Spinal cord (tissue), 10 donors: ENCODE data around the gene CCNA1. TPM values are rescaled to one million over a fixed set of nuclear protein-coding genes. Genes with fewer than 3 reads are reported as not detected.
A peak's percentile ranks its signal among the peaks of the same experiment; 100 is the strongest.

ENCODE experiments used
- DNase-seq, 6 donors: peaks; one replicate each; pipeline versions ENCODE4 v3.0.0 to v3.0.0-alpha.2; 2013 to 2015; ENCODE audit warnings: low spot score in 6 of 6, low read depth in 4 of 6
- H3K27ac ChIP-seq: one replicate; pipeline ENCODE4 v1.5.1; 2013; ENCODE audit warnings: low read depth, low read length, control low read depth
- H3K27me3 ChIP-seq: one replicate; pipeline ENCODE4 v1.6.1; 2013; ENCODE audit warnings: low read length; ENCODE audit not compliant: control insufficient read depth, insufficient read depth
- H3K36me3 ChIP-seq: one replicate; pipeline ENCODE4 v1.6.1; 2013; ENCODE audit warnings: low read length; ENCODE audit not compliant: control insufficient read depth, insufficient read depth
- H3K4me1 ChIP-seq: one replicate; pipeline ENCODE4 v1.6.1; 2013; ENCODE audit warnings: low read length; ENCODE audit not compliant: control insufficient read depth, insufficient read depth
- H3K4me3 ChIP-seq: one replicate; pipeline ENCODE4 v1.5.1; 2013; ENCODE audit warnings: low read depth, low read length, control low read depth
- H3K9me3 ChIP-seq: one replicate; pipeline ENCODE4 v1.6.1; 2013; ENCODE audit warnings: low read length; ENCODE audit not compliant: control insufficient read depth, insufficient read depth
- WGBS: methylation state at CpG from one replicate; pipeline ENCODE4 v1.1.5; 2013; ENCODE audit warnings: missing lambda C conversion rate; ENCODE audit not compliant: insufficient coverage; 5-methylcytosine and 5-hydroxymethylcytosine counted together
- polyA plus RNA-seq, 2 donors: library from polyadenylated mRNA; unstranded; fragments of 120-200 nt; gene quantifications; one replicate each; pipeline ENCODE4 v1.2.1, GENCODE V29; 2013; ENCODE audit not compliant: insufficient read length in 2 of 2
- total RNA-seq, 2 donors: library from RNA; depleted of rRNA in 1 of 2; stranded (reverse); fragments of 120-200 nt in 1 of 2; fragments of >200 nt in 1 of 2; gene quantifications; one replicate each; pipeline versions ENCODE4 v1.2.3 to v1.2.4, GENCODE V29; 2013 to 2014
- donor health status: healthy.

CCNA1 gene
- total and polyA plus RNA-seq, 4 donors: 6.2 to 18.5 (median 14.8) TPM

DNA sequence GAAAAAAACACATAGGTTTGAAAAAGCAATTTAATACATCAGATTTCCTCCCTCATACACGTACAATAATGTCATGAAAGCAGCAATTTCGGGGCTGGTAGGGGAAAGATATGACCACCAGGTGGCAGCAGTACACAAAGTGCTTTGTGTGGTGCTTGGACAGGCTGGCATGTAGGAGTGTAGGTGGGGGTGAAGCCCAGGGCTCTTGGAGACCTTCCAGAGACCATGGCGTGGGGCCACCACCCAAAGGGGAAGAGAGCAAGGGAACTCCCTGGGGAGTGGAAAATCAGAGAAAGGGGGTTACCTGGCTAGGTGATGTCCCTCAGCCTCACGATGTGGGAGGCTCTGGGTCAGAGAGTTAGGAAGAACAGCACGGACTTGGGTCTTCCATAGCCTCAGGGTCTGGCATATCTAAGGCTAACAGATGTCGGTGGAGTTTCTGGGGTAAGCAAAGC lies 11.8 kb upstream of the CCNA1 start:
- Histone ChIP-seq H3K27ac (no peak overlapping the region), H3K9me3 (peaks cover 3% of the 10 kb centered on the region), H3K27me3 (no peaks in the 10 kb centered on the region), H3K36me3 (no peaks in the 10 kb centered on the region), H3K4me1 (peaks cover 4% of the 10 kb centered on the region), H3K4me3 (no peak overlapping the region)
- peak; percentile 49 to 93 (median 62) for DNase-seq
- WGBS: 52% methylated on average over 5 of the region's 6 CpGs

- H3K4me1 ChIP-seq: peaks cover 4% of the 10 kb centered on the region
- no peak overlapping the region for H3K4me3 ChIP-seq
- DNase-seq: no peak
- no peaks in the 10 kb centered on the region for H3K27me3 ChIP-seq
- H3K9me3 ChIP-seq: peaks cover 2% of the 10 kb centered on the region
- no peaks in the 10 kb centered on the region for H3K36me3 ChIP-seq
- no peak overlapping the region for H3K27ac ChIP-seq
Observed at GRCh38 chr13:36421447-36421846, 10.8 kb upstream of the CCNA1 start.

DNA sequence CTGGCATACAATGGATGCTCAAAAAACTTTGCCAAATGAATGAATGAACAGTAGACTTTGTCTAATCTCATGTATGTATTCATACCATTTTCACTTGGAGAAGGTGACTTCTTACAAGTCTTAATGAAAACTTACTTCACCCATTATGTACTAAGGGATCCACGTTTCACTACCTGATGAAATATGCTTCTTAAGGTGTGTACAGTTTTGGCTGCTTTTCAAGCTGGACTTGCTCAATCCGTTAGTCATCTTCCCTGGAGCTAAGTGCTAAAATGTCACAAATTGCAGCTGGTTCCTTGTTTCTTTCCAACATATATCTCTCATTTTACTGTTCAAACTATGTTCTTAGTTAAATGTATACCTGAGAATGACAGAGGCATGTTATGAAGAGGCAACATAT lies 4.2 kb upstream of the CCNA1 start:
- peaks cover 29% of the 10 kb centered on the region for H3K27me3 ChIP-seq
- H3K9me3 ChIP-seq: peaks cover 2% of the 10 kb centered on the region
- no peak overlapping the region for H3K27ac ChIP-seq
- peaks cover 21% of the 10 kb centered on the region for H3K4me1 ChIP-seq
- no peak for DNase-seq
- H3K36me3 ChIP-seq: no peaks in the 10 kb centered on the region
- WGBS: 80% methylated on average over 1 of the region's 2 CpGs
- H3K4me3 ChIP-seq: no peak overlapping the region

GRCh38 chr13:36430247-36431203 lies 1.8 kb upstream of the CCNA1 start:
- H3K27ac ChIP-seq: no peak overlapping the region
- 4% methylated on average over 24 of the region's 34 CpGs for WGBS
- peak in 2 of 6 donors; percentile 48 to 56 for DNase-seq
- peaks cover 29% of the 10 kb centered on the region for H3K27me3 ChIP-seq
- peaks cover under 1% of the 10 kb centered on the region for H3K9me3 ChIP-seq
- H3K36me3 ChIP-seq: no peaks in the 10 kb centered on the region
- H3K4me1 ChIP-seq: peaks cover 21% of the 10 kb centered on the region
- H3K4me3 ChIP-seq: peak overlapping the region; percentile 33

GRCh38 chr13:36431204-36432105 lies 840 bp upstream of the CCNA1 start:
- H3K27ac ChIP-seq: no peak overlapping the region
- peaks cover 21% of the 10 kb centered on the region for H3K4me1 ChIP-seq
- no peaks in the 10 kb centered on the region for H3K36me3 ChIP-seq
- H3K9me3 ChIP-seq: no peaks in the 10 kb centered on the region
- under 1% methylated on average over 84 of the region's 85 CpGs for WGBS
- DNase-seq: peak in 1 of 6 donors; percentile 37
- peak overlapping the region; percentile 40 for H3K4me3 ChIP-seq
- peaks cover 29% of the 10 kb centered on the region for H3K27me3 ChIP-seq

GRCh38 chr13:36436811-36437210 lies 4.5 kb downstream of the CCNA1 start:
- H3K9me3 ChIP-seq: no peaks in the 10 kb centered on the region
- 100% methylated on average over 1 of the region's 4 CpGs for WGBS
- no peak for DNase-seq
- H3K27ac ChIP-seq: no peak overlapping the region
- no peak overlapping the region for H3K4me3 ChIP-seq
- peaks cover 4% of the 10 kb centered on the region for H3K27me3 ChIP-seq
- H3K36me3 ChIP-seq: no peaks in the 10 kb centered on the region
- H3K4me1 ChIP-seq: peaks cover 9% of the 10 kb centered on the region

- Histone ChIP-seq H3K4me1 (no peaks in the 10 kb centered on the region), H3K9me3 (no peaks in the 10 kb centered on the region), H3K4me3 (no peak overlapping the region), H3K36me3 (no peaks in the 10 kb centered on the region), H3K27me3 (no peaks in the 10 kb centered on the region), H3K27ac (no peak overlapping the region)
- DNase-seq: no peak
- 86% methylated on average over 1 of the region's 6 CpGs for WGBS
Observed at GRCh38 chr13:36438594-36439483, 6.5 kb downstream of the CCNA1 start.

- H3K36me3 ChIP-seq: no peaks in the 10 kb centered on the region
- no peaks in the 10 kb centered on the region for H3K27me3 ChIP-seq
- DNase-seq: no peak
- H3K9me3 ChIP-seq: no peaks in the 10 kb centered on the region
- no peaks in the 10 kb centered on the region for H3K4me1 ChIP-seq
- H3K4me3 ChIP-seq: no peak overlapping the region
- WGBS: no CpG with 5 or more reads among the region's 5 CpGs
- no peak overlapping the region for H3K27ac ChIP-seq
Observed at GRCh38 chr13:36445278-36445677, 13.0 kb downstream of the CCNA1 start.

DNA sequence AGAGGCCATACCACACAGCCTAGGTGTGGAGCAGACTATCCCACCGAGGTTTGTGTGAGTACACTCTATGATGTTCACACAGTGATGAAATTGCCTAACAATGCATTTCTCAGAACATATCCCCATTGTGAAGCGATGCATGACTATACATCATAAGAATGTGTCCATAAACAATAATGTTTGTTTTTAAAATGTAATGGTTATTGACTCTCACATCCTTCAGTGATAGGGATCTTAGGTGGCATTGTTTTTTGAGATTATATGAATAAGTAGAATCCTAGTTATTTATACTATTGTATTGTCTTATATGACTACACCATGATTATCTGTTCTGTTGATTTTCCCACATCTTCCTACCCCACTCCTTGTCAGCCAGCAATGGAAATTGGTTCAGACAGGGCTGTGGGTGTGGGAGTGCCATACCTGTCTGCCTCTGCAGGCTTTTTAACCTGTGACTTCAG lies 13.6 kb downstream of the CCNA1 start:
- Histone ChIP-seq H3K4me1 (no peaks in the 10 kb centered on the region), H3K9me3 (no peaks in the 10 kb centered on the region), H3K27me3 (no peaks in the 10 kb centered on the region), H3K27ac (no peak overlapping the region), H3K4me3 (no peak overlapping the region), H3K36me3 (no peaks in the 10 kb centered on the region)
- no peak for DNase-seq
- WGBS: no CpG with 5 or more reads among the region's 2 CpGs
